ENCODE data around the gene NECAB2. TPM values are rescaled to one million over a fixed set of nuclear protein-coding genes. Genes with fewer than 3 reads are reported as not detected.
"Not testable (repeated sequence)": the region's sequence is repeated elsewhere in the genome, so short reads cannot be mapped to it uniquely, and the experiment has no call there.

Gene NECAB2
- total and polyA plus RNA-seq, 2 experiments from 2014 or later = 1.2 TPM; not detected in 1

- H2AFZ ChIP-seq = no peak overlapping the region
- H3K4me1 ChIP-seq (ENCODE audit: insufficient read depth) = peaks cover 16% of the 10 kb centered on the region
- no peak overlapping the region for H3K27ac ChIP-seq
- H3K9me2 ChIP-seq (ENCODE audit: insufficient read depth) = no peaks in the 10 kb centered on the region
- H3K79me2 ChIP-seq (ENCODE audit: insufficient read depth) = no peaks in the 10 kb centered on the region
- H3F3A ChIP-seq (ENCODE audit: insufficient read depth) = peaks cover 22% of the 10 kb centered on the region
- no peaks in the 10 kb centered on the region for H3K36me3 ChIP-seq (ENCODE audit: low read depth)
- H3K4me3 ChIP-seq = no peak overlapping the region
- no peak overlapping the region for H3K9ac ChIP-seq
- H3K9me3 ChIP-seq (ENCODE audit: low read depth) = no peaks in the 10 kb centered on the region
- WGBS, 2 experiments (ENCODE audit: low coverage in 1 of 2, low lambda C conversion rate in 2 of 2, missing lambda C conversion rate in 2 of 2) = 72 to 76% methylated on average over 4 to 5 of the region's 5 CpGs
- H3K4me2 ChIP-seq (ENCODE audit: unreplicated experiment) = no peak overlapping the region
- no peak for DNase-seq
- in situ Hi-C loops (cut with MboI) = no loop called here
- no peak for TF ChIP-seq EZH2phosphoT487 (IDR thresholded peaks at IDR 0.05; ENCODE audit: insufficient read depth, low read depth)
- no peak for TF ChIP-seq EZH2 (IDR thresholded peaks at IDR 0.05; ENCODE audit: insufficient read depth, poor library complexity, severe bottlenecking)
- no peaks in the 10 kb centered on the region for H3K27me3 ChIP-seq (replicated peaks; ENCODE audit: insufficient read depth)
- no peaks in the 10 kb centered on the region for H4K20me1 ChIP-seq (ENCODE audit: insufficient read depth)
Measured at GRCh38 chr16:83949724-83950001, 18.4 kb upstream of the NECAB2 start.

- in situ Hi-C loops (cut with MboI); H3K79me2 ChIP-seq (ENCODE audit: insufficient read depth): not testable (repeated sequence)
Measured at GRCh38 chr16:83950862-83951399, 17.1 kb upstream of the NECAB2 start.

GRCh38 chr16:83951544-83951943 lies 16.5 kb upstream of the NECAB2 start:
- Histone ChIP-seq H3K36me3 (ENCODE audit: low read depth) (no peaks in the 10 kb centered on the region), H3K4me2 (ENCODE audit: unreplicated experiment) (no peak overlapping the region), H3K9ac (no peak overlapping the region), H3K4me3 (no peak overlapping the region), H3F3A (ENCODE audit: insufficient read depth) (peaks cover 22% of the 10 kb centered on the region), H4K20me1 (ENCODE audit: insufficient read depth) (no peaks in the 10 kb centered on the region), H2AFZ (no peak overlapping the region), H3K27me3 (replicated peaks; ENCODE audit: insufficient read depth) (no peaks in the 10 kb centered on the region), H3K79me2 (ENCODE audit: insufficient read depth) (no peaks in the 10 kb centered on the region), H3K9me3 (ENCODE audit: low read depth) (no peaks in the 10 kb centered on the region), H3K27ac (no peak overlapping the region), H3K9me2 (ENCODE audit: insufficient read depth) (no peaks in the 10 kb centered on the region), H3K4me1 (ENCODE audit: insufficient read depth) (peaks cover 18% of the 10 kb centered on the region)
- in situ Hi-C loops (cut with MboI) = no loop called here
- 15% methylated on average over 8 of the region's 8 CpGs; no CpG with 5 or more reads in 1 of the 2 experiments for WGBS, 2 experiments (ENCODE audit: low coverage in 1 of 2, low lambda C conversion rate in 2 of 2, missing lambda C conversion rate in 2 of 2)
- no peak for DNase-seq
- TF ChIP-seq EZH2phosphoT487 (IDR thresholded peaks at IDR 0.05; ENCODE audit: insufficient read depth, low read depth) (no peak), EZH2 (IDR thresholded peaks at IDR 0.05; ENCODE audit: insufficient read depth, poor library complexity, severe bottlenecking) (no peak)

More at GRCh38 chr16:83950862-83951399, 17.1 kb upstream of the NECAB2 start:
- not testable (repeated sequence) for H3K4me2 ChIP-seq (ENCODE audit: unreplicated experiment); H2AFZ ChIP-seq; H3K4me3 ChIP-seq; H3K9me2 ChIP-seq (ENCODE audit: insufficient read depth); H3K36me3 ChIP-seq (ENCODE audit: low read depth); H3K9me3 ChIP-seq (ENCODE audit: low read depth); DNase-seq; H3K27ac ChIP-seq; H4K20me1 ChIP-seq (ENCODE audit: insufficient read depth); H3K27me3 ChIP-seq (replicated peaks; ENCODE audit: insufficient read depth); H3K9ac ChIP-seq
- peaks cover 22% of the 10 kb centered on the region for H3F3A ChIP-seq (ENCODE audit: insufficient read depth)
- H3K4me1 ChIP-seq (ENCODE audit: insufficient read depth) = peaks cover 18% of the 10 kb centered on the region
- 61 to 70% methylated on average over 7 to 10 of the region's 10 CpGs for WGBS, 2 experiments (ENCODE audit: low coverage in 1 of 2, low lambda C conversion rate in 2 of 2, missing lambda C conversion rate in 2 of 2)

GRCh38 chr16:83952587-83952939 lies 15.5 kb upstream of the NECAB2 start:
- peak overlapping the region; percentile 27; the same call in 1 of the 2 replicates for H3K27ac ChIP-seq
- no peak for DNase-seq
- H3K27me3 ChIP-seq (replicated peaks; ENCODE audit: insufficient read depth) = no peaks in the 10 kb centered on the region
- in situ Hi-C loops (cut with MboI) = no loop called here
- peaks cover 18% of the 10 kb centered on the region for H3K4me1 ChIP-seq (ENCODE audit: insufficient read depth)
- no peaks in the 10 kb centered on the region for H4K20me1 ChIP-seq (ENCODE audit: insufficient read depth)
- H3K79me2 ChIP-seq (ENCODE audit: insufficient read depth) = no peaks in the 10 kb centered on the region
- no peaks in the 10 kb centered on the region for H3K9me3 ChIP-seq (ENCODE audit: low read depth)
- H2AFZ ChIP-seq = peak overlapping the region; percentile 81
- H3K36me3 ChIP-seq (ENCODE audit: low read depth) = no peaks in the 10 kb centered on the region
- H3K4me3 ChIP-seq = peak overlapping the region; percentile 81
- peak overlapping the region; percentile 90 for H3K9ac ChIP-seq
- no peak overlapping the region for H3K4me2 ChIP-seq (ENCODE audit: unreplicated experiment)
- 15 to 19% methylated on average over 8 of the region's 8 CpGs for WGBS, 2 experiments (ENCODE audit: low coverage in 1 of 2, low lambda C conversion rate in 2 of 2, missing lambda C conversion rate in 2 of 2)
- no peaks in the 10 kb centered on the region for H3K9me2 ChIP-seq (ENCODE audit: insufficient read depth)
- TF ChIP-seq EZH2phosphoT487 (IDR thresholded peaks at IDR 0.05; ENCODE audit: insufficient read depth, low read depth) (no peak), EZH2 (IDR thresholded peaks at IDR 0.05; ENCODE audit: insufficient read depth, poor library complexity, severe bottlenecking) (no peak)
- H3F3A ChIP-seq (ENCODE audit: insufficient read depth) = peaks cover 22% of the 10 kb centered on the region

Measured in GM23248 (cell line).